Measurements from ENCODE around the gene PTTG1IP.

- TF ChIP-seq JUND (CRISPR knock-in tag; IDR thresholded peaks at IDR 0.05): no peak
- TF ChIP-seq NFE2L2 (IDR thresholded peaks at IDR 0.05; ENCODE audit: low read length): no peak
- no peak for TF ChIP-seq ZNF691 (CRISPR knock-in tag; IDR thresholded peaks at IDR 0.05; ENCODE audit: borderline replicate concordance, low read depth)
- no peak for TF ChIP-seq TOE1 (CRISPR knock-in tag; IDR thresholded peaks at IDR 0.05)
- no peak for TF ChIP-seq TAF1 (CRISPR knock-in tag; IDR thresholded peaks at IDR 0.05)
- no peak for TF ChIP-seq TCF7 (IDR thresholded peaks at IDR 0.05; ENCODE audit: low read depth)
- no peak for TF ChIP-seq EP300 (IDR thresholded peaks at IDR 0.05; ENCODE audit: low read depth in 2 of 2, low read length in 2 of 2)
- no peak for TF ChIP-seq EP300 (CRISPR knock-in tag; IDR thresholded peaks at IDR 0.05; ENCODE audit: borderline replicate concordance)
- no peak for TF ChIP-seq CTCF (CRISPR knock-in tag; IDR thresholded peaks at IDR 0.05)
- TF ChIP-seq RFX1 (IDR thresholded peaks at IDR 0.05): no peak
Measured at GRCh38 chr21:44901391-44902074, 28.0 kb upstream of the PTTG1IP start.

Measured in HepG2 (cell line).